GM18867 (cell line): ENCODE measurements around the gene SULT2B1.

ENCODE experiments used
- ATAC-seq: cut with Tn5 transposase; IDR thresholded peaks from one replicate; pipeline ENCODE4 v1.9.1; 2021; ENCODE audit warnings: mild to moderate bottlenecking, moderate library complexity; ENCODE audit not compliant: unreplicated experiment

The SULT2B1 gene

GRCh38 chr19:48633148-48634035, 81.4 kb downstream of the SULT2B1 start:
- ATAC-seq = no peak

- no peak for ATAC-seq
Measured at GRCh38 chr19:48634036-48634342, 82.0 kb downstream of the SULT2B1 start.

DNA sequence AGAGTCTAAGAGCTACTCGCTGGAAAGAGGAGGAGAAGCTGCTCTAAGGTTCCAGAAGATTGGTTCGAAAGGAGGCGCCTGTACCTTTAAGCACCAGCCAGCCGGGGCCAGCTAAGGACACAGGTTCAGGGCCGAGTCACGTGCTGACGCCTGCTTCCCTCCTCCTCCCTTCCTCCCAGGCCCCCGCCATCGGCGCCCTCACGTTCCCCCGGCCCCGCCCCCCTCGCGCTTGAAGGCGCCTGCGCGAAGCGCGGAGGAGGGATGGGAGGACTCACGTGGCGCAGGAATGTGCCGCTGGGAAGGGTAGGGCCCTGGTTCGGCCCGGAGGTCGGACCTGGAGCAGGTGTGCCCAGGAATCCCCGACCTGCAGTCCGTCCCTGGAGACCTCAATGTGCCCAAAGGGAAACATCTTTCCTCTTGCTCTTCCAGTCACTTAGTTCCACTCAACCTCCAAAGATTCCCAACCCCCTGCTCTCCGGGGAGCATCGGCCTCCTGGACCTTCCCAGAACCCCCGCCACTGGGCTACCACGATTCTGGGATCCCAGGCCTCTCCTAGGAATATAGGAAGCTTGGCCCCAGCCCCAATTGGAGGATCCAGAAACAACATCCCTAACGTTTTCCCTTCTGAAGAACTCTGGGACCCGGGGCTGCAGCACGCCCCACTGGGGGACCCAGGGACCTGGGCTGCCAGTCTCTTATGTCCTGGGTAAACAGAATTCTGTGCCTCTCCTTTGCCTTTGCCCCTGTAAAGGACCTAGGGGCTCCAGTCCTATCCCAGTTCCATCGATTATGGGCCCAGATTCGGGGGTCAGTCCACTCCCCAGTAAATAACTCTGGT, 82.7 kb downstream of the SULT2B1 start:
- peak; percentile 36 for ATAC-seq

GRCh38 chr19:48635263-48635965, 83.4 kb downstream of the SULT2B1 start:
- ATAC-seq = no peak

- ATAC-seq = no peak
Measured at GRCh38 chr19:48635966-48636858, 84.2 kb downstream of the SULT2B1 start.

DNA sequence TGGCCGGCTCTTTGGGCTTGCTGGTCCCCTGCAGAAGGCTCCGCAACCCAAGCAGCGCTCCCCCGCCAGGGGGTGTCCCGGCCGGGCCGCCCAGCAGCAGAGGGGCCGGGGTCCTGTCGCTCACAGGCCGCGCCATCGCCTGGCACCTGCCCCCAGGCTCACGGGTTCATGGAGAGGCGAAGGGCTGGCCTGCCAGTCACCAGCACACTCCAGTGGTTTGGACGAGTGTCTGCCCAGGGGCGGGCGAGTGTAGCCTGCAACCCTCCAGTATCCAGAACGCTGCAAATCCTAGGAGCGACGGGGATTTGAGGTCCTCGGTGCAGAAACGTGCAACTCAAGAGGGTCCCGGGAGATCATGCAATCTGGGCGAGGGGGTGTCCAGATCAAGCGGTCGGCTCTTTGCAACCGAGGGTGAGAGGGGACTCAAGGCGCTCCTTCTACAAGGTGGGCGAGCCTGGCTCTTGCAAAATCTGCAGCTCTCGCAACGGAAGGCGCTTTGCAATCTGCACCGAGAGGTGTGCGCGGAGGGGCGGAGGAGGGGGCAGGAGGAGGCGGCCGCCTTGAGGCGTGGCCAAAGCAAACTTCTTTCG, 85.0 kb downstream of the SULT2B1 start, which contains the start of gene DBP:
Gene DBP (minus strand): TSS at position 521 of the 590 bp plus-strand sequence. CDS start 385 bp downstream, at position 136.
- no peak for ATAC-seq

DNA sequence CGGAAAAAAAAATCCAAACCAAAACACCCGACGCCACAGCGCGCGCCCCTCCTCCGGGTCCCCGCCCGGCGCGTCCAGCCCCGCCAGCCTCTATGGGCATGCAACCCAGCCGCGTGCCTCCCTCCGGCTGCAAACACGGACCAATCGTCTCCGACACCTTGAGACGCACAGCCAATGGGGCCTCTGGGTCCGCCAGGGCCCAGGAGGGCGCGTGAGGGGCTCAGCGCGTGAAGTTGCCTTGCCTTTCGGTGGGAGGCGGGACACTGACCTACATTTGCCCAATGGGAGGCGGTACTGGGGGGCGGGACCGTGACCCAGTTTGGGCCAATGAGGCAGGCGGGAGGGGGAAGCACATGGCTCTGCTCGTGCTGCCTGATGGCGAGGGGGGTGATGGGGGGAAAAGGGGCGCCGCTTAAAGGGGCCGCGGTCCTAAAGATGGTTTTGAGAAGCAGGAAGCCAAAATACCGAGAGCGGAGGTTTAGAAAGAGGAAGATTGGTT, 85.5 kb downstream of the SULT2B1 start:
- ATAC-seq = peak; percentile 74

- ATAC-seq = peak; percentile 13
Measured at GRCh38 chr19:48637948-48638830, 86.2 kb downstream of the SULT2B1 start.

DNA sequence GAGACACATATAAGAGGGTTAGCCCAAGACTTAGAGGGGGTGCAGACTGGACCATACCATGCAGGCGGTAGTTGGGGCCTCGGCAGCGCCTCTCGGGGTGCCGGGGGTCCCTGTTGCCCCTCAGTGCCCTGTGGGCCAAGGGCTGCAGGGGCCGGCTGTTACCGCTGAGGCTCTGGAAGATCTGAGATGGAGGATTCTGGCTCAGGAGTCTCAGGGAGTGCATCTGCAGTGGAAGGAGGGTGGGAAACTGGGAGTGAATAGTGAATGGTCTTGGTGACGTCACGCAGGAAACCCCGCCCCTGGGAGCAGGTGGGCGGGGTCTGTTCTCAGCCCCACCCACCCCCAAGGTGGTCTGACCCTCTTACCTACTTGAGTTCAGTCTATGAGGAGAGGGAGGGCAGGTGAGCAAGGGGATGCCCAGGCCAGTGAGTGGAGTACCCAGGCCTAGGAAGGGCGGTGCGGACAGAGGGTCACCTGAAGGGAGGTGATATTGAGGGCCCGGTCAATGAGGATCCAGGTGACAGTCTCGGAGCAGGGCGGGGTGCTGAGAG, 86.9 kb downstream of the SULT2B1 start:
- ATAC-seq = no peak

DNA sequence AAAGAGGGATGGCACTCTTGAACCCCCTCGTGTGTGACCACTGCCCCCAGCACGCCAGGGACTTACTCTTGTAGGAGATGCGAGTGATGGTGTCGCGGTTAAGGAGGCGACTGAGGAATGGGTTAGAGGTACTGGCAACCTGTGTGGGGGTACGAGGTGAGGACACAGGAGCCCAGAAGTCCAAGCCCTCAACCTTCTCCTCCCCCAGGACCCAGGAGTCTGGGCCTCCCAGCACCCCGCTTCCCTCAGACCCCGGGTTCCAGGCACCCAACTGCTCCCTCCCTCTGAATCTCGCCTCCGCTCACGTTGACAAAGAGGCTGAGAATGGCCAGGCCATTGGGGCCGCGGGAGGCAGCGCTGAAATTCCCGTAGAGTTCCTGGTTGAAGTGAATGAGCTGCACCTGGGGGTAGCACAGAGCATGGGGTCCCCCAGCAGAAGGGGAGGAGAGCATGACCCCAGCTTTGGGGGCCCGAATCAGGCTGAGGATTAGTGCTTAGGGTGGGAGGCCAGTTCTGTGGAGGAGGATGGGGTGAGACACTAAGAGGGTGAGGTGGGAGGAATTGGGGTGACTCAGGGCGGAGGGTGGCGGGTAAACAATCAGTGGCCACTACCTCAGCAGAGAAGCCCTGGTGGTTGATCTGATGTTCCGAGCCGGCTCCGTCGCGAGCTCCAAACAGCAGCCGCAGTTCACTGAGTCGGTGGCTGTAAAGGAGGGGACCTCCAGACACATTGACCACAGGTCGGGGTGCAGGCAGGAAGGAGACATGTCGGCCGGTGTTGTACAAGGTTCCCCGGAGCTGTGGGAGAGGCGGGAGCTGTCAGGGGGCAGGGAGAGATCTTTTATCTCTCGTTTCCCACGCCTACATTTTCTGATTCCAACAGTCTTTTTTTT, 87.8 kb downstream of the SULT2B1 start:
- no peak for ATAC-seq

DNA sequence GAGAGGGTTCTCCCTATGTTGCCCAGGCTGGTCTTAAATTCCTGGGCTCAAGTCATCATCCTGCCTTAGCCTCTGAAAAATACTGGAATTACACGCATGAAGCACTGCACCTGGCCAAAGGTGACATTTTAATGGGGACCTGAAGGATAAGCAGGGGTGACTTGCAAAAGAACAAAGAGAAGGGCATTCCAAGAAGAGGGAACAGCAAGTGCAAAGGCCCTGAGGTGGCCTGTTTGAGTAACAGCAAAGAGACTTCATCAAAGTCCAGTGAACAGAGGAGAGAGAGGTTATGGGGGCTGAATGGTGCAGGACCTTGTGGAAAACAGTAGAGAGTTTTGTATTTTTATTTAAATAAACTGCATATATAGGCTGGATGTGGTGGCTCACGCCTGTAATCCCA, 89.9 kb downstream of the SULT2B1 start:
- no peak for ATAC-seq

GRCh38 chr19:48642862-48643261, 90.9 kb downstream of the SULT2B1 start:
- ATAC-seq = no peak

GRCh38 chr19:48644355-48644754, 92.4 kb downstream of the SULT2B1 start:
- ATAC-seq = no peak

DNA sequence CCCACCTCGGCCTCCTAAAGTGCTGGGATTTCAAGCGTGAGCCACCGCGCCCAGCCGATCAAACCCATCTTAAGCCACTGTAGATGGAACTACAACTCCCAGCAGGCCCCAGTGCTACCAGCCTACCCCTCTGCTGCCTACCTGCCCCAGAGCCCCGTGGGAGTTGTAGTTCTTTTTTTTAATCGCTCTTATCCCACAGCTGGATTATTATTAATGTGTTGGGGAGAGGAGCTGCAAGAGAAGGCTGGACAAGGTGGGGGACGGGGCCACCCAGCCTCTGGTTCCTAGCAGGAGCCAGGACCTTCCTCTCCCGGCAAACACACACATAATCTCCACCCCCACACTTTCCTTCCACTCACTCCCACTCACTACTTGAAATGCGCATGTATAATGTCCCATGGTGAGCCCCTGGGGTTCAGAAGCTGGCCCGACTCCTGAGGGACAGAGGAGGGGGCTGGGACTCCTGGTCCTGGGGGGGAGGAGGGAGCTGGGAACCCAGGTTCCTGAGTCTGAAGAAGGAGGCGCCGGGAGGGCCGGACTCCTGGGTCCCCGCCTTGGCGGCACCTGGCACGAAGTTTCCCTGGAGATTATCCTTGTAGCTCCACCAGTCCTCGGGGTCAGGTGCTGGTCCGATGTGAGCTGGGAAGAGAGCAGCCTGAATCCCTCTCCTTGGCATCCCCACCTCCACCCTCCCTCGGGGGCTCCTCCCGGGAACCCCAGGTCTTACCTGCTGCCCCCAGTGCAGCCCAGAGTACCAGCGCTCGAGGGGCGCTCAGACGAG, 93.1 kb downstream of the SULT2B1 start:
- peak; percentile 38 for ATAC-seq

DNA sequence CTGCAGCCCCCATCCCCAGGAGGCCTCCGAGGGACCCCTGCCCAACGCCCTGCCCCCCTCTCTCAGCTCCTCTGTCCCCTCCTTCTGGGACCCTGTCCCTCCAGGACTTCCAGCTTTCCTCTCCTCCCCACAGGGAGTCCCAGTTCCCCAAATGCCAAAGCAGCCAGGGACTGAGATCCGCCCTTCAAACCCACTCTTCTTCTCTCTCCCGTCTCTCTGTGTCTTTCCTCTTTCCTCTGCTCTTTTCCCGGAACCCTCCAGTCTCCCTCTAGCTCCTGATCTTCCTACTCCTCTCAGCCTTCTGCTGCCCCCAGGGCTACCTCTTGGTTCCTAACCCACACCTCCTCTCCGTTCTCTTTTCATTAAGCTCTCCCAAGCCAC, 93.6 kb downstream of the SULT2B1 start:
- ATAC-seq = no peak

DNA sequence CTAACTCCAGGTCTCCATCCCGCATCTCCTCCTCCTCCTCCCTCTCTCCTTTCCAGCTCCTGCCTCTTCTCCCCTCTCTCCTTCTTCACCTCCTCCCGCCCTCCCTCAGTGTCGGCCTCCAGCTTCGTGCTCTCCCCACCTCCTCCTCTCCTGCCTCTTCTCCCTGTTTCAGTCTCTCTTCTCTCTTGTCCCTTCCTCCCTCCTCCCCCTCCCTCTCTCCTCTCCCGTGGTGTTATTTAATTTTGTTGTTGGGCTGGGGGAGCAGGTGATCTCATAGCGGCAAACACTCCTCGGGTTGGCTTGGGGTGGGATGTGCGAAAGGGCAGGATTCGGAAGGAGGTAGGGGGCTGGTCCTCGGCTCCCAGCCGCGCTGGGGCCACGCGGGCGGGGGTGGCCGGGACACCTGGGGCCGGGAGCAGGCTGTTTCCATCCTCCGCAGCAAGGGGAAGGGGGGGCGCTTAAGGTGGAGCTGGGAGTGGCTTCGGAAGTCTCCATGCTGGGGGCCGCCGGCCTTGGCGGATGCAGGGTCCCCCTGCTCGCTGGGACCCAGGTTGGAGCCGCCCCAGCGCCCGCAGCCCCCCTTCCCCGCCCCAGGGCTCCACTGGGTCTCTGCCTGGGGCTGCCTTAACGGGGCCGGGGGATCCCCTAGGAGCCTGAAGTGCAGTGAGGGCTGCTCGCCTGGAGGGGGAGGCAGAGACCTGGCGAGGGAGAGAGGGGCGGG, 94.2 kb downstream of the SULT2B1 start, which contains the start of gene CA11:
Gene CA11 (minus strand): TSS at position 187 of the 721 bp plus-strand sequence. CDS start 555 bp downstream, outside the sequence.
- peak; percentile 67 for ATAC-seq
